ENCODE measurements around the gene ICA1. TPM values are rescaled to one million over a fixed set of nuclear protein-coding genes. Genes with fewer than 3 reads are reported as not detected.
A peak's percentile ranks its signal among the peaks of the same experiment; 100 is the strongest.

Gene ICA1
- total RNA-seq, 1 experiment from 2014 or later: 0.19 TPM

DNA sequence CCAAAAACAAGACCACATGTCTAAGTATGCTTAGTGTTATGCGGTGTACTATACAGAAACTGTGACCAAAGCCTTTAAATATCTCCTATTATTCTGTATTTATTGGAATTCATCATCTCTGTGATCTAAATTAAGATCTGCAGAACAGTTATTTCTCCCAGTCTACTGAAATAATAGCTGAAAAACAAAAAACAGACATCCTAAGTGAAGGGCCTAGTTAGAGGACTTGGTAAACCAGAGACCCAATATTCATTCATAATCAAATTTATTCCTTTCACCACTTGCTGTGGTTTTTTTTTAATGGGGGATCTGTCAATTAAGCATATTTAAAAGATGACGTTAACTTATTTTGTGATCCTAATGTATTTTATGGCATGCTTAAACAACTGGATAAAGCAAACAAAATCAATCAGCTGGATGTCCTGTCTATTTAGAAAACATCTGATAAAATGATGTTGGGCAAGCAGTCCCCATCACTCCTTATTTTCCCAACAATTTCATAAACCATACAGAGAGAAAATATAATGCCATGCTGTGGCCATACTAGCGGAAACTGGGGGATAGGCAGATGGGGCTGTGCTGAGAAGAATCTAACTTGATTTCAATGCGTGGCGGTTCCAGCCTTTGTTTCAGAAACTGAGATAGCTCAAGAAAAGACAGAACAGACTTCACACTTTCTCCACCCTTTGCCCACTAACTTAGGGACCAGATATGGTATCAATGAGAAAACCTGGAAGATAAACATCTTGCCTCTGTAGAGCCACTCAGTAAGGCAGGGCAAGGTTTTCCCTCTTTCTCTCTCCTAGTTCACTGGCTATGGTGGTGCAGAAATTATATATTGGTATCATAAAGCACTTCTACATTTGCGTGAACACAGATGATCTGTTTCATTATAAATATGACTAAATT lies 32.9 kb downstream of the ICA1 start:
- no peaks in the 10 kb centered on the region for H4K20me1 ChIP-seq (ENCODE audit: insufficient read depth, low read depth, low read length)

DNA sequence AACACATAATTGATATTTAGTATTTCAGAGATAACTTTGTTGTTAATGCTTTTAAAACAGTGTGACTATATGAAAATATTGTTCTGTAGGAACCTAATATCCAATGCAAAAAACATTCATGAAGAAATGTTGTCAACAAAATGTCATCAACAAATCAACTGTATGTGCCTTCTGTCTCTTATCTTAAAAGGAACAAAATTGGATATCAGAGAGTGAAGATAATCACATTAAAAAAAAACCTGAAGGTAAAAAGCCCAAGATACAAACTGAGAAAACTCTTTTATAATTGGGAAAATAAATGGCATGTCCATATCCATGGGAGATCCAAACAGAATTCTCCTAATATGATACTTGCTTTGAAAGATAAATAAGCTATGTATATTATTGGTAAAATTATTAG lies 33.9 kb downstream of the ICA1 start:
- Histone ChIP-seq H3K27ac (ENCODE audit: low read length) (no peak overlapping the region), H3K4me1 (ENCODE audit: low read length) (no peaks in the 10 kb centered on the region), H3K9me3 (ENCODE audit: low read length) (no peaks in the 10 kb centered on the region), H2AFZ (ENCODE audit: low read length) (no peak overlapping the region), H3K79me2 (ENCODE audit: low read length) (no peaks in the 10 kb centered on the region), H3K4me3 (ENCODE audit: low read length) (no peak overlapping the region), H4K20me1 (ENCODE audit: insufficient read depth, low read depth, low read length) (no peaks in the 10 kb centered on the region), H3K9ac (ENCODE audit: low read length) (no peak overlapping the region), H3K27me3 (ENCODE audit: low read length) (no peaks in the 10 kb centered on the region), H3K36me3 (ENCODE audit: insufficient read depth, low read length) (no peaks in the 10 kb centered on the region), H3K9me2 (replicated peaks; ENCODE audit: insufficient read depth, low read length) (no peaks in the 10 kb centered on the region), H3K4me2 (ENCODE audit: low read depth, low read length, poor library complexity, severe bottlenecking) (no peak overlapping the region)
- no peak for DNase-seq

More for the DNA sequence above, 32.9 kb downstream of the ICA1 start:
- no peak overlapping the region for H3K9ac ChIP-seq (ENCODE audit: low read length)
- H3K4me3 ChIP-seq (ENCODE audit: low read length): no peak overlapping the region
- H3K9me3 ChIP-seq (ENCODE audit: low read length): no peaks in the 10 kb centered on the region
- H3K36me3 ChIP-seq (ENCODE audit: insufficient read depth, low read length): no peaks in the 10 kb centered on the region
- no peaks in the 10 kb centered on the region for H3K9me2 ChIP-seq (replicated peaks; ENCODE audit: insufficient read depth, low read length)
- H3K27me3 ChIP-seq (ENCODE audit: low read length): no peaks in the 10 kb centered on the region
- H3K79me2 ChIP-seq (ENCODE audit: low read length): no peaks in the 10 kb centered on the region
- no peak for DNase-seq
- H2AFZ ChIP-seq (ENCODE audit: low read length): no peak overlapping the region
- H3K4me2 ChIP-seq (ENCODE audit: low read depth, low read length, poor library complexity, severe bottlenecking): no peak overlapping the region
- no peak overlapping the region for H3K27ac ChIP-seq (ENCODE audit: low read length)
- H3K4me1 ChIP-seq (ENCODE audit: low read length): no peaks in the 10 kb centered on the region

DNA sequence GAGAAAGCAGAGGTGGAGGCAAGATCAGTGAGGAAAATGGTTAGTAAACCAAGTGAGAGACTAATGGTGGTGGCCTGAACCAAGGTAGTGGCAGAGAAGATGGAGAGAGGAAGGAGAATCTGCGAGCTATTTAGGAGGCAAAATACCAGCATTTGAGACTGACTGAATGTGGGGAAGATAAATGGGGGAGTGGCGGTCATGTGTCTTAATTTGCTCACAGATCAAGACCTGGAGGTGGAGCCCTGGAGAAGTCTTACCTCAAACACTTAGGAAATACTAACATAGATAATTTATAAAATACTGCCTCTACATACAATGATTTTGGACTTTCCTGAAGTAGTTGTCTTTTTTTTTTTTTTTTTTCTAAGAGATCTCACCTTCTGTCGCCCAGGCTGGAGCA lies 34.7 kb downstream of the ICA1 start:
- H3K27me3 ChIP-seq (ENCODE audit: low read length): no peaks in the 10 kb centered on the region
- no peaks in the 10 kb centered on the region for H3K4me1 ChIP-seq (ENCODE audit: low read length)
- no peaks in the 10 kb centered on the region for H3K9me3 ChIP-seq (ENCODE audit: low read length)
- no peak overlapping the region for H3K4me3 ChIP-seq (ENCODE audit: low read length)
- H4K20me1 ChIP-seq (ENCODE audit: insufficient read depth, low read depth, low read length): no peaks in the 10 kb centered on the region
- no peak overlapping the region for H3K27ac ChIP-seq (ENCODE audit: low read length)
- no peaks in the 10 kb centered on the region for H3K79me2 ChIP-seq (ENCODE audit: low read length)
- H3K36me3 ChIP-seq (ENCODE audit: insufficient read depth, low read length): no peaks in the 10 kb centered on the region
- no peak overlapping the region for H3K9ac ChIP-seq (ENCODE audit: low read length)
- H3K4me2 ChIP-seq (ENCODE audit: low read depth, low read length, poor library complexity, severe bottlenecking): no peak overlapping the region
- no peak for DNase-seq
- H3K9me2 ChIP-seq (replicated peaks; ENCODE audit: insufficient read depth, low read length): no peaks in the 10 kb centered on the region
- H2AFZ ChIP-seq (ENCODE audit: low read length): no peak overlapping the region

DNA sequence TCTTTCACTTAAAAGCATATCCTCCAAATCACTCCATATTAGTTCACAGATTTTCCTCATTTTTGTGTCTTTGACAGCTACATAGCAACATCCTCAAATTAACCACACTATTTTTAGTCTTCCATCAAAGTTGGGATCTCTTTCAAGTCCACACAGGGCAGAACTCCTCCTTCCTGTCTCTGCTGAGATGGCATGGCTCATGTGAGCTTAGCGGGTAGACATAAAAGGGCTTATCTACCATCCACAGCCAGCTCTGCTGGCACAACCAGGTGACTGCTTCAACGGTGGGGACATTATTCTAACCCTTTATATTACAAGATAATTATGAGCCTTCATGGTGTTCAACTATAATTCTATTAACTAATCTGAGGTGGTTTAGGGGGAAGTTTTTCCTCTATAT lies 35.5 kb downstream of the ICA1 start:
- Histone ChIP-seq H4K20me1 (ENCODE audit: insufficient read depth, low read depth, low read length) (no peaks in the 10 kb centered on the region), H3K9me3 (ENCODE audit: low read length) (no peaks in the 10 kb centered on the region), H3K4me1 (ENCODE audit: low read length) (no peaks in the 10 kb centered on the region), H3K79me2 (ENCODE audit: low read length) (no peaks in the 10 kb centered on the region), H3K27ac (ENCODE audit: low read length) (no peak overlapping the region), H3K27me3 (ENCODE audit: low read length) (no peaks in the 10 kb centered on the region), H3K4me2 (ENCODE audit: low read depth, low read length, poor library complexity, severe bottlenecking) (no peak overlapping the region), H3K9me2 (replicated peaks; ENCODE audit: insufficient read depth, low read length) (no peaks in the 10 kb centered on the region), H3K9ac (ENCODE audit: low read length) (no peak overlapping the region), H3K36me3 (ENCODE audit: insufficient read depth, low read length) (no peaks in the 10 kb centered on the region), H3K4me3 (ENCODE audit: low read length) (no peak overlapping the region), H2AFZ (ENCODE audit: low read length) (no peak overlapping the region)
- DNase-seq: no peak

DNA sequence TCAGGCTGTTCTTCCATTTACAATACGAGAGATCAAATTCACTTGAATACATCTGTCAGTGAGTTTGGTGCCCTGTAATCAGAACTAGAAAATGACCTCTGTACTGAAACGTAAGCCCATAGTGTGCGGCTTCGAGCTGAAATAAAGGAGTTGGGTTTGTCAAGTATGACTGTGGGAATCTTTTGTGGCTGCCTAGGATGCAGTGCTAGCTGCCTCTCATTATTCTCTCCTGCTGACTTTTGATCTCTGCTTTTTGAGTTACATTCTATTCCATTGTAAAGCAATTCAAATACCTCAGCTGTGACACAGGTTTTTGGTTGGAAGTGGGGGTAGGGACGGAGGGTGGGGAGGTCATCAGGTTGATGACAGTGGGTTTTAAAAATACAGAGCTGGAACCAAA lies 40.4 kb downstream of the ICA1 start:
- no peaks in the 10 kb centered on the region for H3K9me2 ChIP-seq (replicated peaks; ENCODE audit: insufficient read depth, low read length)
- H4K20me1 ChIP-seq (ENCODE audit: insufficient read depth, low read depth, low read length): no peaks in the 10 kb centered on the region
- no peak overlapping the region for H3K9ac ChIP-seq (ENCODE audit: low read length)
- H3K27me3 ChIP-seq (ENCODE audit: low read length): no peaks in the 10 kb centered on the region
- H3K4me1 ChIP-seq (ENCODE audit: low read length): no peaks in the 10 kb centered on the region
- H3K4me2 ChIP-seq (ENCODE audit: low read depth, low read length, poor library complexity, severe bottlenecking): no peak overlapping the region
- no peak overlapping the region for H2AFZ ChIP-seq (ENCODE audit: low read length)
- H3K9me3 ChIP-seq (ENCODE audit: low read length): no peaks in the 10 kb centered on the region
- no peak overlapping the region for H3K4me3 ChIP-seq (ENCODE audit: low read length)
- H3K79me2 ChIP-seq (ENCODE audit: low read length): no peaks in the 10 kb centered on the region
- H3K36me3 ChIP-seq (ENCODE audit: insufficient read depth, low read length): no peaks in the 10 kb centered on the region
- no peak for DNase-seq
- H3K27ac ChIP-seq (ENCODE audit: low read length): no peak overlapping the region

DNA sequence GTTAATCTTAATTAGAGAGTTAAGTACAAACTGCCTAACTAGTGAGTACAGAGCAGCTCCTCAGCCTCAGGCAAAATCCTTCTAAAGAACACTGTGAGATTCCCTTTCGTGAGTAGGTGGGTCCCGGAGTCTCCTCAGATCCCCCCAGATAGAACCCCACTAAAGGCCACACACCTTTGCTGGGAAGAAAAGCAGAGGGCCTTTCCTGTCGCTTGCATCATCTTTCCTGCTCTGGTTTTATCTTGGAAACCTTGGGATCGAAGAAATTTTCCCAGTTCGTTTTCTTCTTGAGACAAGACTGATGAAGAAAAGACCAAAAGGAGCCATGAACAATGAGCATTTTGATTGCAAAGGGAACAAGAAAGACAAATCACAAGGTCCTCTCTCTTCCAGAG lies 40.9 kb downstream of the ICA1 start:
- Histone ChIP-seq H3K4me2 (ENCODE audit: low read depth, low read length, poor library complexity, severe bottlenecking) (no peak overlapping the region), H3K27me3 (ENCODE audit: low read length) (no peaks in the 10 kb centered on the region), H2AFZ (ENCODE audit: low read length) (no peak overlapping the region), H3K9ac (ENCODE audit: low read length) (no peak overlapping the region), H3K4me3 (ENCODE audit: low read length) (no peak overlapping the region), H3K9me2 (replicated peaks; ENCODE audit: insufficient read depth, low read length) (no peaks in the 10 kb centered on the region), H3K4me1 (ENCODE audit: low read length) (no peaks in the 10 kb centered on the region), H3K36me3 (ENCODE audit: insufficient read depth, low read length) (no peaks in the 10 kb centered on the region), H4K20me1 (ENCODE audit: insufficient read depth, low read depth, low read length) (no peaks in the 10 kb centered on the region), H3K27ac (ENCODE audit: low read length) (no peak overlapping the region), H3K79me2 (ENCODE audit: low read length) (no peaks in the 10 kb centered on the region), H3K9me3 (ENCODE audit: low read length) (no peaks in the 10 kb centered on the region)
- DNase-seq: no peak

DNA sequence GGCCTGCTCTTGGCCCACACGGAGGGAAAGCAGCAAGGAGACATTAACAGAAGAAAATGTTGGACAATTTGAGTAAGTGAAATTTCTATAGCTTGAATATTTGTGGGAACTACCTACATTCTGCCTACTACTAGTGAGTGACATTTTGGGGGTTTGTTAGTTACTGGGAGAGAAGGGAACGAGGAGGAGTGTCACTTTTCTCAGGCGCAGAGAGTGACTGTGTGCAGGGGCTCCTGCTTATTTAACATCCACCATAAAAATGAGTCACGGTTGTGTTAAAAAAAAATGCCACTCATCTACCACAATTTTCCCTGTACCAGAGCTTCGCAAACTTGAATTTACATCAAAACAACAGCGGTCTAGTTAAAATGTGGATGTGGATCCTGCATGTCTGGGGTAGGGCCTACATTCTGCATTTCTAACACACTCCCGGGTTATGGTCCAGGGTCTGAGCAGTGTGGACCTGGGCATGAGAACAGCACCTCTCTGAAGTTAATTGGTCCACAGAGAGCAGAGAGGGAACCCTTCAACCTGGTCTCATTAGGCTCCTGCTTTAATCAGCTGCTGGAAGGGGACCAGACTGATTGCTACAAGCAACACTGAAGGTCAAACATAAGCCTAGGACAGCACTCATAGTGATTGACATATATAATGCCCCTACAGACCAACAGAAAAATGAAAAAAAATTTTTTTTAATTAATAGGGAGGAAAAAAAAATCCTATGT lies 41.4 kb downstream of the ICA1 start:
- Histone ChIP-seq H3K79me2 (ENCODE audit: low read length) (no peaks in the 10 kb centered on the region), H3K9me3 (ENCODE audit: low read length) (no peaks in the 10 kb centered on the region)

DNA sequence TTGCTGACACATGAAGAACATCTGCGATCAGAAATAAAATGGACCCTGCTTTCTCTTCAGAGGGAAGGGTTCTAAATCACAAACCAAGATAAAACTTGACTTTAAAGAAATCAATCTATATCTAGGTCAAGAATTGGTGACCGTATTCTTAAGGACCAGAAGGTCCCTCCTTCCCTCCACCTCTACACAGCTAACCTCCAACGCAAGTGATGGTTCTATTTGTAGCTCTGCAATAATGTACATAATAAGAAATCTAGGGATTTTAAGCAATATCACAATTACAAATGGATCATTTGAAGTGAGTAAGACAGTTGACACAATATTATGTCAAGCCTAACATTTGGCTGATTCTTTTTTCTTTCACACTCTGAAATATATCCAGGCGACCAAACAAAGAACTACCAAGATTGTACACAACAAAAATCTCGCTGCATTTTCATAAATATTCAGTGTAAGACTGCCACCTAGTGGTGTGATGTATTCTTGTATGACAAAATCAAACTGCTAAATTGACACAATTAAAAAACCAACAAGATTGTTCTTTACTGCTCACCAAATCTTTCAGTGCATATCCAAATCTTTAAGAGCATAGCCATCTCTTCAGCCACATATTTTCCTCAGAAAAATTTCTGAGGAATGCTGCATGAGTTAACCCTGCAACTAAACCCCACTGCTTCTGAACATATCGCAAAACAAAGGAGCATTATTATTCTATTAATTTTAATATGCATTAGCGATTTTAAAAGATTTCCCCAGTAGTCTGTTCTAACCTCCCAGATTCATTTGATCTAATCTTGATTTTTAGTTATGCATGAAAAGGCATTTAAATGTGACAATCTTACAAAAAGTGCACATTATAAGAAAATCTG lies 44.5 kb downstream of the ICA1 start:
- H3K9me2 ChIP-seq (replicated peaks; ENCODE audit: insufficient read depth, low read length): no peaks in the 10 kb centered on the region
- no peaks in the 10 kb centered on the region for H3K27me3 ChIP-seq (ENCODE audit: low read length)
- no peak overlapping the region for H2AFZ ChIP-seq (ENCODE audit: low read length)
- H3K36me3 ChIP-seq (ENCODE audit: insufficient read depth, low read length): no peaks in the 10 kb centered on the region
- no peaks in the 10 kb centered on the region for H4K20me1 ChIP-seq (ENCODE audit: insufficient read depth, low read depth, low read length)
- H3K9me3 ChIP-seq (ENCODE audit: low read length): no peaks in the 10 kb centered on the region
- H3K4me1 ChIP-seq (ENCODE audit: low read length): no peaks in the 10 kb centered on the region
- H3K27ac ChIP-seq (ENCODE audit: low read length): no peak overlapping the region
- H3K79me2 ChIP-seq (ENCODE audit: low read length): no peaks in the 10 kb centered on the region
- no peak overlapping the region for H3K9ac ChIP-seq (ENCODE audit: low read length)
- H3K4me3 ChIP-seq (ENCODE audit: low read length): no peak overlapping the region
- H3K4me2 ChIP-seq (ENCODE audit: low read depth, low read length, poor library complexity, severe bottlenecking): no peak overlapping the region
- peak; percentile 89 for DNase-seq

More for the DNA sequence above, 41.4 kb downstream of the ICA1 start:
- no peak overlapping the region for H3K4me3 ChIP-seq (ENCODE audit: low read length)
- DNase-seq: no peak
- no peak overlapping the region for H3K27ac ChIP-seq (ENCODE audit: low read length)
- H3K4me2 ChIP-seq (ENCODE audit: low read depth, low read length, poor library complexity, severe bottlenecking): no peak overlapping the region
- no peak overlapping the region for H2AFZ ChIP-seq (ENCODE audit: low read length)
- no peak overlapping the region for H3K9ac ChIP-seq (ENCODE audit: low read length)
- no peaks in the 10 kb centered on the region for H3K27me3 ChIP-seq (ENCODE audit: low read length)
- H3K9me2 ChIP-seq (replicated peaks; ENCODE audit: insufficient read depth, low read length): no peaks in the 10 kb centered on the region
- H4K20me1 ChIP-seq (ENCODE audit: insufficient read depth, low read depth, low read length): no peaks in the 10 kb centered on the region
- H3K4me1 ChIP-seq (ENCODE audit: low read length): no peaks in the 10 kb centered on the region
- no peaks in the 10 kb centered on the region for H3K36me3 ChIP-seq (ENCODE audit: insufficient read depth, low read length)
